Measurements from ENCODE around the gene SLC22A9. TPM values are rescaled to one million over a fixed set of nuclear protein-coding genes. Genes with fewer than 3 reads are reported as not detected.
"Not testable (repeated sequence)": the region's sequence is repeated elsewhere in the genome, so short reads cannot be mapped to it uniquely, and the experiment has no call there.

Gene SLC22A9
- total RNA-seq (2012; rRNA removed), result not detected in 2 replicates

DNA sequence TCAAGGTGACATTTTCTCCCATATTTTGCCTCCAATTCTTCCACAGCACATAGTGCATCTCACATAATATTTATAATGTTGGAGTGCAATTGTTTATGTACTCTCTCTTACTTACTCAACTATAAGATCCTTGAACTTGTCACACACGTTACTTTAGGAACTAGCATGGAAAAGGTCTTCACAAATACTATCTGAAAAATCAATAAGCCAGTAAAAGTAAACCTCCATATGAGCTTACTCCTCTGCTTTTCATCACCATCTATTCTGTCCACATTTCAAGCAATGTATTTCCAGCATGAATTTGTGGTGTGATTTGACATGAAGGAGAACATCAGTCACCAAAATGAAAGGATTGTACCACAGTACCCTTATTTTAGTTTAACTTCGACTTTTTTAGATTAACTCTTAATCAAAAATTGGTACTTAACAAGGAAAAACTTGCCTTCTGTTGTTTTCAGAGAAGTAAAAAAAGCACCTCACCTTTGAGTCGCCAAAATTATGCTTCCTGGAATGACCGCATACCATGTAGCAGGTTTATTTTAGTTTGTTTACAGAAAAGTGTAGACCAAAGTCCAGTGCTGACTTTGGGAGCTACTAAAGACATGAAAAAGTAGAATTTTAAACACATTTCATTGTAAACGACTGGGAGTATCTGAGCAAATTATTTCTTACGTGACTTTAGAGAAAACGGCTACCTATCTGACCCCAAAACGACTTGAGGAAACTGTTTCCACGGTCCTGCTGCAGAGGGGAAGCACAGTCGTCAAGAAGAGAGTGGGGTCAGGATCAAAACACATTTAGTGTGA is at the start of gene SLC22A9:
TSS of gene SLC22A9 (plus strand) at position 621 of the 806 bp plus-strand sequence. CDS start 272 bp downstream, outside the sequence.
- Histone ChIP-seq H3K36me3 (ENCODE audit: insufficient read depth, low read length) (no peaks in the 10 kb centered on the region), H3K4me3 (ENCODE audit: low read length) (no peak within 1 kb of the TSS), H3K9ac (ENCODE audit: low read depth, low read length) (no peak within 1 kb of the TSS), H3K9me3 (replicated peaks; ENCODE audit: low read length) (no peaks in the 10 kb centered on the region), H3K27me3 (ENCODE audit: control insufficient read depth, insufficient read depth, low read length) (peaks cover 6% of the 10 kb centered on the region), H3K4me2 (ENCODE audit: low read length) (no peak within 1 kb of the TSS), H3K4me1 (ENCODE audit: control insufficient read depth, insufficient read depth, low read length) (no peaks in the 10 kb centered on the region)

DNA sequence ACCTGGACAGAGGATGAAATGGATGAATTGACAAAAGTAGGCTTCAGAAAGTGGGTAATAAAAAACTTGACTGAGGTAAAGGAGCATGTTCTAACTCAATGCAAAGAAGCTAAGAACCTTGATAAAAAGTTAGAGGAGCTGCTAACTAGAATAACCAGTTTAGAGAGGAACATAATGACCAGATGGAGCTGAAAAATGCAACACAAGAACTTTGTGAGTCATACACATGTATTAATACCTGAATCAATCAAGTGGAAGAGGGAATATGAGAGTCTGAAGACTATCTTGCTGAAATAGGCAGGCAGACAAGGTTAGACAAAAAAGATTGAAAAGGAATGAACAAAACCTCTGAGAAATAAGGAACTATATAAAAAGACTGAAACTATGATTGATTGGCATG is 47.9 kb upstream of the SLC22A9 start:
- Histone ChIP-seq H3K4me2 (ENCODE audit: low read length) (no peak overlapping the region), H3K9ac (ENCODE audit: low read depth, low read length) (no peak overlapping the region), H3K27me3 (ENCODE audit: control insufficient read depth, insufficient read depth, low read length) (no peaks in the 10 kb centered on the region), H3K4me1 (ENCODE audit: control insufficient read depth, insufficient read depth, low read length) (no peaks in the 10 kb centered on the region), H3K9me3 (replicated peaks; ENCODE audit: low read length) (no peaks in the 10 kb centered on the region), H3K36me3 (ENCODE audit: insufficient read depth, low read length) (no peaks in the 10 kb centered on the region), H3K4me3 (ENCODE audit: low read length) (no peak overlapping the region)

DNA sequence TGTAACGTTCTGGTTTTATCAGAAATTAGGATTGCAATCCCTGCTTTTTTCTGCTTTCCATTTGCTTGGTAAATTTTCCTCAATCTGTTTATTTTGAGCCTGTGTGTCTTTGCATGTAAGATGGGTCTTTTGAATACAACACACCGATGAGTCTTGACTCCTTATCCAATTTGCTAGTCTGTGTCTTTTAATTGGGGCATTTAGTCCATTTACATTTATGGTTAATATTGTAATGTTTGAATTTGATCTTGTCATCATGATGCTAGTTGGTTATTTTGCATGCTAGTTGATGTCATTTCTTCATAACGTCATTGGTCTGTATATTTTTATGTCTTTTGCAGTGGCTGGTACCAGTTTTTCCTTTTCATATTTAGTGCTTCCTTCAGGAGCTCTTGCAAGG is 34.5 kb upstream of the SLC22A9 start:
- not testable (repeated sequence) for H3K4me3 ChIP-seq (ENCODE audit: low read length); H3K4me1 ChIP-seq (ENCODE audit: control insufficient read depth, insufficient read depth, low read length); H3K4me2 ChIP-seq (ENCODE audit: low read length); H3K27me3 ChIP-seq (ENCODE audit: control insufficient read depth, insufficient read depth, low read length); H3K36me3 ChIP-seq (ENCODE audit: insufficient read depth, low read length); H3K9ac ChIP-seq (ENCODE audit: low read depth, low read length); H3K9me3 ChIP-seq (replicated peaks; ENCODE audit: low read length)

DNA sequence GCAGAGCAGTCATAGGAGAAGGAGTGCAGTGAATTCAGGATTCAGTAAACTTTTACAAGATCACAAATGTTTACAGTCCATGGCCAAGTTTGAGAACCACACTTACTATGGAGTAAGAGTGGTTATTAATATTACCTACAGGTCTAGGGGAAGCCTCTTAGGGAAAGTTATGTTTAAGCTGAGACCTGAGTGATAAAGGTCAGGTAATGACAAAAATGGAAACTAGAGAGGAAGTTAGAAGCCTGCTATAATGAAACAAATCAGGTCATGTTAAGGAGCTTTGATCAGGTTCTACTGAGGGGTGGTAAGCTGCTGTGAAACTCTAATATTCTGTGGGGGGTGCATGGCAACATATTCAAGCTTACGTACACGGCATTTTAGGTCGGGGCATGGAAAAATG is 32.5 kb upstream of the SLC22A9 start:
- Histone ChIP-seq H3K4me3 (ENCODE audit: low read length) (no peak overlapping the region), H3K4me1 (ENCODE audit: control insufficient read depth, insufficient read depth, low read length) (no peaks in the 10 kb centered on the region), H3K36me3 (ENCODE audit: insufficient read depth, low read length) (no peaks in the 10 kb centered on the region), H3K4me2 (ENCODE audit: low read length) (no peak overlapping the region), H3K27me3 (ENCODE audit: control insufficient read depth, insufficient read depth, low read length) (no peaks in the 10 kb centered on the region), H3K9ac (ENCODE audit: low read depth, low read length) (no peak overlapping the region), H3K9me3 (replicated peaks; ENCODE audit: low read length) (no peaks in the 10 kb centered on the region)

DNA sequence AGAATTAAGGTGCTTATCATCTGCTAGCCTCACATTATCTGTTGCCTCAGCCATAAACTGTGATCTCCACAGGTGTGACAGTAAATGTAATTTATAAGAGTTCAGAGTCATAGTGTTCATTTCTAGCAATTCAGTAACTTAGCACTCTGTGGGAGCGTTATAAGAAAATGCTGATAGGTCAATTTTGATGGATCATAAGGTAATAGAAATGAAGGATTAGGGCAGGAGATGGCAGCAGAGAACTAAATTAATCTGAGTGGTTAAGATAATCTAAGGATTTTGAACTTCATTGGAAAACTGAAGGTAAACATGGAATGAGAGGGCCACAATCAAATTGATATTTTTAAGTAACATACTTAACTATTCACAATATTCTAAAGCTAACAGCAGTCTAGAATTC is 26.5 kb upstream of the SLC22A9 start:
- H3K36me3 ChIP-seq (ENCODE audit: insufficient read depth, low read length), result no peaks in the 10 kb centered on the region
- H3K4me1 ChIP-seq (ENCODE audit: control insufficient read depth, insufficient read depth, low read length), result no peaks in the 10 kb centered on the region
- H3K4me2 ChIP-seq (ENCODE audit: low read length), result no peak overlapping the region
- no peaks in the 10 kb centered on the region for H3K27me3 ChIP-seq (ENCODE audit: control insufficient read depth, insufficient read depth, low read length)
- no peaks in the 10 kb centered on the region for H3K9me3 ChIP-seq (replicated peaks; ENCODE audit: low read length)
- no peak overlapping the region for H3K4me3 ChIP-seq (ENCODE audit: low read length)
- H3K9ac ChIP-seq (ENCODE audit: low read depth, low read length), result no peak overlapping the region

DNA sequence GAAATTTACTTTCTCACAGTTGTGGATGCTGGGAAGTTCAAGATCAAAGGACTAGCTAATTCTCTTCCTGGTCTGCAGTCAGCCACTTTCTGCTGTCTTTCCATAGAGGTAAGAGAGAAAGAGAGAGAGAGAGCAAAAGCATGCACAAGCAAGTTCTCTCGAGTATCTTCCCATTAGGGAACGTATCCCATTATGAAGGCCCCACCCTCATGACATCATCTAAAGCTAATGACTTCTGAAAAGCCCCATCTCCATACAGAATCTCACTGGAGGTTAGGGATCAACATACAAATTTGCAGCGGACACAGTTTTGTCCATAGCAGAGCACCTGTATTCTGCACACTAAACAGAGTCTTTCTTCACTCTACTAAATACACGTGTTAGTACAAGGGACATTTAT is 17.4 kb upstream of the SLC22A9 start:
- H3K4me1 ChIP-seq (ENCODE audit: control insufficient read depth, insufficient read depth, low read length), result no peaks in the 10 kb centered on the region
- no peaks in the 10 kb centered on the region for H3K27me3 ChIP-seq (ENCODE audit: control insufficient read depth, insufficient read depth, low read length)
- no peak overlapping the region for H3K4me2 ChIP-seq (ENCODE audit: low read length)
- H3K4me3 ChIP-seq (ENCODE audit: low read length), result no peak overlapping the region
- H3K9me3 ChIP-seq (replicated peaks; ENCODE audit: low read length), result no peaks in the 10 kb centered on the region
- no peak overlapping the region for H3K9ac ChIP-seq (ENCODE audit: low read depth, low read length)
- no peaks in the 10 kb centered on the region for H3K36me3 ChIP-seq (ENCODE audit: insufficient read depth, low read length)

DNA sequence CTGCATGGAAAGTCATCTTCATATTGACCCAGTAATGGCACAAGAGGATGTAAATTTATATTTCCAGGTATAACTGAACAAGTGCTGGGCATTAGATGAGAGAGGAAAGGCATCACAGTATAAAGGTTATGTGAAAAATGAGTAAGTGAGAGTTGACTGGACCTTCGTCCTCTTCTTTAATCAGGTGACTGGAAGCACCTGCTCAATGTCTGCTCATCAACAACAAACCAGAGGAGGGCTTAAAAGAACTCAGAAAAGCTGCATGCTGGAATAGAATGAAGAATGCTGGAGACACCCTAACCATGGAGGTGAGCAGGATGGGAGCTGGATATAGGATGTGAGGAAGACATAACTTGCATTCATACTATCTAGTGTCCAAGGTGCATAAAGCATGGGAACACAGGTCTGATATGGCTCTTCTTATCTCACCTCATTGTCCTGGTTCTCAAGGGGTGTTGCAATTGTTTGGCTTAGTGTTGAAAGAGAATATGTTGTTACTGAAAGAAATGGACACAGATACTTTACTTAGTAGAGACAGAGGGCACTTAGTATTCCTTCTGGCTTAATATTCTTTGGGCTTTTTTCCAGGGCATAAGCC is 7.3 kb upstream of the SLC22A9 start:
- no peak overlapping the region for H3K4me3 ChIP-seq (ENCODE audit: low read length)
- H3K9ac ChIP-seq (ENCODE audit: low read depth, low read length), result no peak overlapping the region
- no peak overlapping the region for H3K4me2 ChIP-seq (ENCODE audit: low read length)
- no peaks in the 10 kb centered on the region for H3K36me3 ChIP-seq (ENCODE audit: insufficient read depth, low read length)
- H3K27me3 ChIP-seq (ENCODE audit: control insufficient read depth, insufficient read depth, low read length), result no peaks in the 10 kb centered on the region
- H3K4me1 ChIP-seq (ENCODE audit: control insufficient read depth, insufficient read depth, low read length), result no peaks in the 10 kb centered on the region
- H3K9me3 ChIP-seq (replicated peaks; ENCODE audit: low read length), result no peaks in the 10 kb centered on the region

DNA sequence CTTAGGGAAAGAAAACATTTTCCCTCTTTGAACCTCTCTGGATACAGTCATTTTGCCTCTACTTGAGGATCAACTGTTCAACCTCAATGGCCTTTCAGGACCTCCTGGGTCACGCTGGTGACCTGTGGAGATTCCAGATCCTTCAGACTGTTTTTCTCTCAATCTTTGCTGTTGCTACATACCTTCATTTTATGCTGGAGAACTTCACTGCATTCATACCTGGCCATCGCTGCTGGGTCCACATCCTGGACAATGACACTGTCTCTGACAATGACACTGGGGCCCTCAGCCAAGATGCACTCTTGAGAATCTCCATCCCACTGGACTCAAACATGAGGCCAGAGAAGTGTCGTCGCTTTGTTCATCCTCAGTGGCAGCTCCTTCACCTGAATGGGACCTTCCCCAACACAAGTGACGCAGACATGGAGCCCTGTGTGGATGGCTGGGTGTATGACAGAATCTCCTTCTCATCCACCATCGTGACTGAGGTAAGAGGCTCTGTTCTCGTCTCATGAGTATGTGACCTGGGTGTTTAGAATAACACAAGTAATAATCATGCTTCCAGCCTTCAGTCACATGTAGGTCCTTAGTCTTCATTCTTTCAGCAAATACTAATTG is 495 bp downstream of the SLC22A9 start:
- Histone ChIP-seq H3K27me3 (ENCODE audit: control insufficient read depth, insufficient read depth, low read length) (peaks cover 6% of the 10 kb centered on the region), H3K4me3 (ENCODE audit: low read length) (no peak overlapping the region), H3K9ac (ENCODE audit: low read depth, low read length) (no peak overlapping the region), H3K9me3 (replicated peaks; ENCODE audit: low read length) (no peaks in the 10 kb centered on the region), H3K4me2 (ENCODE audit: low read length) (no peak overlapping the region), H3K36me3 (ENCODE audit: insufficient read depth, low read length) (no peaks in the 10 kb centered on the region), H3K4me1 (ENCODE audit: control insufficient read depth, insufficient read depth, low read length) (no peaks in the 10 kb centered on the region)

DNA sequence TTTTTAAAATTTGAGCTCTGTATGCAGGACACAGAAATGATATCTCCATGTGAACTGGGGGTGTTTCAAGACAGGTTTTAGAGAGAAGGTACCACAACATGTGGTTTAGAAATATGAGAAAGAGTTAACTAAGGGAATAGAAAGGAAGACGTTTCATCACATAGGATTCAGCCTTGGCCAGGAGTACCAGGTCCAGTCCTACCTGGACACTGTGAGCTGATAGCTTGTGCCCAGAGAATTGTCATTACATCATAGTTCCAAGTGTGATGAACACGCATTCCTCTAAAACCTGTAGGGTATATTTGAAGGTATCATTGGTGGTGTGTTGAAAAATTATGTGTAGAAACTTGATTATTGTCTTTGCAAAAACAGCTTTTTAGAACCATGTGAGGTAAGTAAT is 1.8 kb downstream of the SLC22A9 start:
- Histone ChIP-seq H3K4me3 (ENCODE audit: low read length) (no peak overlapping the region), H3K4me2 (ENCODE audit: low read length) (no peak overlapping the region), H3K9ac (ENCODE audit: low read depth, low read length) (no peak overlapping the region), H3K4me1 (ENCODE audit: control insufficient read depth, insufficient read depth, low read length) (no peaks in the 10 kb centered on the region), H3K36me3 (ENCODE audit: insufficient read depth, low read length) (no peaks in the 10 kb centered on the region), H3K27me3 (ENCODE audit: control insufficient read depth, insufficient read depth, low read length) (peaks cover 6% of the 10 kb centered on the region), H3K9me3 (replicated peaks; ENCODE audit: low read length) (no peaks in the 10 kb centered on the region)

DNA sequence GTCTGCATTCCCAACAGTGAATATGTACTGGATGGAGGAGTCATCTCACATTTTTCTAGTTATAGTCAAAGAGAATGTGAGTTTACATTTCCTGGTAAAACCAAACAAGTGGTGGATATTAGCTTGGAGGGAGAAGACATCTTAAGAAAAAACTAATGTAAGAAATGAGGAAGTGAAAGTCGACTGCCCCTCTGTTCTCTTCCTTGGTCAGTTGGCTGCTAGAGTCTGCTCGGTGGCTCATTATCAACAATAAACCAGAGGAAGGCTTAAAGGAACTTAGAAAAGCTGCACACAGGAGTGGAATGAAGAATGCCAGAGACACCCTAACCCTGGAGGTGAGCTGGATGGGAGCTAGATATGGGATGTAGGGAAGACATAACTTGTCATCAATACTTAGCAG is 5.8 kb downstream of the SLC22A9 start:
- H3K4me2 ChIP-seq (ENCODE audit: low read length), result no peak overlapping the region
- no peaks in the 10 kb centered on the region for H3K4me1 ChIP-seq (ENCODE audit: control insufficient read depth, insufficient read depth, low read length)
- H3K36me3 ChIP-seq (ENCODE audit: insufficient read depth, low read length), result no peaks in the 10 kb centered on the region
- H3K9me3 ChIP-seq (replicated peaks; ENCODE audit: low read length), result no peaks in the 10 kb centered on the region
- no peak overlapping the region for H3K9ac ChIP-seq (ENCODE audit: low read depth, low read length)
- H3K27me3 ChIP-seq (ENCODE audit: control insufficient read depth, insufficient read depth, low read length), result peaks cover 6% of the 10 kb centered on the region
- no peak overlapping the region for H3K4me3 ChIP-seq (ENCODE audit: low read length)

DNA sequence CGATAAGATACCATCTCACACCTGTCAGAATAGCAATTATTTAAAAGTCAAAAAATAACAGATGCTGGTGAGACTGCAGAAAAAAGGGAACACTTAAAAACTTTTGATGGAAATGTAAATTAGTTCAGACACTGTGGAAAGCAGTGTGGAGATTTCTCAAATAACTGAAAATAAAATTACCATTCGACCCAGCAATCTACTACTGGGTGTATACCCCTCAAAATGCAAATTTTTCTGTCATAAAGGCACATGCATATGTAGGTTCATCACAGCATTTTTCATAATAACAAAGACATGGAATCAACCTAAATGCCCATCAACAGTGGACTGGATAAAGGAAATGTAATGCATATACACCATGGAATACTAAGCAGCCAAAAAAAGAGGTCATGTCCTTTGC is 10.5 kb downstream of the SLC22A9 start:
- H3K36me3 ChIP-seq (ENCODE audit: insufficient read depth, low read length), result no peaks in the 10 kb centered on the region
- no peaks in the 10 kb centered on the region for H3K27me3 ChIP-seq (ENCODE audit: control insufficient read depth, insufficient read depth, low read length)
- no peaks in the 10 kb centered on the region for H3K4me1 ChIP-seq (ENCODE audit: control insufficient read depth, insufficient read depth, low read length)
- H3K9me3 ChIP-seq (replicated peaks; ENCODE audit: low read length), result no peaks in the 10 kb centered on the region
- H3K9ac ChIP-seq (ENCODE audit: low read depth, low read length), result no peak overlapping the region
- no peak overlapping the region for H3K4me2 ChIP-seq (ENCODE audit: low read length)
- H3K4me3 ChIP-seq (ENCODE audit: low read length), result no peak overlapping the region

Data from skeletal muscle satellite cell (primary cell).